Liver (tissue), 9 donors: ENCODE measurements around the gene MPDZ. TPM values are rescaled to one million over a fixed set of nuclear protein-coding genes. Genes with fewer than 3 reads are reported as not detected.

Experiments
- DNase-seq: peaks from one replicate; pipeline ENCODE4 v3.0.0-alpha.2; 2017; ENCODE audit warnings: low spot score
- H3K27ac ChIP-seq, 2 donors: one replicate each; pipeline ENCODE4 v1.7.0; 2013; ENCODE audit warnings: inconsistent platforms in 2 of 2, low read length in 2 of 2, control low read depth in 1 of 2, low read depth in 1 of 2, mild to moderate bottlenecking in 1 of 2
- H3K27me3 ChIP-seq, 4 donors: one replicate each; pipeline versions ENCODE4 v1.6.1 to v1.7.0; 2013; ENCODE audit warnings: low read length in 3 of 4, inconsistent platforms in 1 of 4, mild to moderate bottlenecking in 1 of 4, moderate library complexity in 1 of 4; ENCODE audit not compliant: control insufficient read depth in 4 of 4, insufficient read depth in 4 of 4
- H3K36me3 ChIP-seq, 4 donors: one replicate each; pipeline versions ENCODE4 v1.6.1 to v1.7.0; 2013; ENCODE audit warnings: low read length in 3 of 4, mild to moderate bottlenecking in 3 of 4, low read depth in 1 of 4, moderate library complexity in 1 of 4; ENCODE audit not compliant: control insufficient read depth in 4 of 4, insufficient read depth in 3 of 4
- H3K4me1 ChIP-seq, 4 donors: one replicate each; pipeline versions ENCODE4 v1.6.1 to v1.7.0; 2013; ENCODE audit warnings: low read length in 3 of 4, mild to moderate bottlenecking in 3 of 4, moderate library complexity in 1 of 4; ENCODE audit not compliant: control insufficient read depth in 4 of 4, insufficient read depth in 4 of 4
- H3K4me3 ChIP-seq, 3 donors: one replicate each; pipeline versions ENCODE4 v1.6.1 to v1.7.0; 2013; ENCODE audit warnings: low read length in 3 of 3, control low read depth in 1 of 3, low read depth in 1 of 3, mild to moderate bottlenecking in 1 of 3
- H3K9ac ChIP-seq, 2 donors: one replicate each; pipeline ENCODE4 v1.7.0; 2013; ENCODE audit warnings: low read length in 2 of 2, mild to moderate bottlenecking in 2 of 2, moderate library complexity in 2 of 2, control low read depth in 1 of 2, low read depth in 1 of 2
- H3K9me3 ChIP-seq, 4 donors: one replicate each; pipeline versions ENCODE4 v1.6.1 to v1.7.0; 2013; ENCODE audit warnings: low read length in 3 of 4; ENCODE audit not compliant: control insufficient read depth in 4 of 4
- EGR1 ChIP-seq, 2 donors: IDR thresholded peaks; 2 replicates each; pipeline ENCODE4 v1.6.1; 2016 to 2018; ENCODE audit warnings: antibody characterized with exemption in 2 of 2, low read depth in 2 of 2
- FOXA2 ChIP-seq: IDR thresholded peaks from 2 replicates; pipeline ENCODE4 v1.6.1; 2016; ENCODE audit warnings: antibody characterized with exemption
- GABPA ChIP-seq, 2 donors: IDR thresholded peaks in 1 of 2; conservative IDR thresholded peaks in 1 of 2; 2 replicates each; pipeline ENCODE4 v1.6.1; 2016; ENCODE audit warnings: antibody characterized with exemption in 2 of 2, mild to moderate bottlenecking in 1 of 2, moderate library complexity in 1 of 2
- HNF4A ChIP-seq, 2 donors: conservative IDR thresholded peaks; 2 replicates each; pipeline ENCODE4 v1.6.1; 2016; ENCODE audit warnings: antibody characterized with exemption in 2 of 2, mild to moderate bottlenecking in 2 of 2
- HNF4G ChIP-seq: IDR thresholded peaks from 2 replicates; pipeline ENCODE4 v1.6.1; 2016; ENCODE audit warnings: antibody characterized with exemption
- NR2F2 ChIP-seq: IDR thresholded peaks from 2 replicates; pipeline ENCODE4 v1.6.1; 2016; ENCODE audit warnings: antibody characterized with exemption
- RAD21 ChIP-seq, 2 donors: IDR thresholded peaks; 2 replicates each; pipeline ENCODE4 v1.6.1; 2016; ENCODE audit warnings: antibody characterized with exemption in 2 of 2, mild to moderate bottlenecking in 2 of 2
- RXRA ChIP-seq, 2 donors: IDR thresholded peaks; 2 replicates each; pipeline ENCODE4 v1.6.1; 2017 to 2018; ENCODE audit warnings: antibody characterized with exemption in 2 of 2, mild to moderate bottlenecking in 1 of 2
- SP1 ChIP-seq: IDR thresholded peaks from 2 replicates; pipeline ENCODE4 v1.6.1; 2018; ENCODE audit warnings: antibody characterized with exemption, mild to moderate bottlenecking
- YY1 ChIP-seq: IDR thresholded peaks from 2 replicates; pipeline ENCODE4 v1.6.1; 2016; ENCODE audit warnings: antibody characterized with exemption, mild to moderate bottlenecking
- WGBS: extraction: QIAGEN DNeasy Blood & Tissue Kit; methylation state at CpG from one replicate; pipeline ENCODE4 v1.1.7; 2013; 5-methylcytosine and 5-hydroxymethylcytosine counted together
- polyA plus RNA-seq, 2 donors: library from polyadenylated mRNA; stranded (reverse) in 1 of 2; unstranded in 1 of 2; fragments of 200-250 nt in 1 of 2; fragments of >200 nt in 1 of 2; fragmentation: Nextera tagmentation in 1 of 2; extraction: Ambion mirVana in 1 of 2; gene quantifications; one replicate each; pipeline versions ENCODE4 v1.2.1 to v1.2.3, GENCODE V29; 2013 to 2015
- total RNA-seq, 2 donors: library from RNA; depleted of rRNA; stranded (reverse); fragments of >200 nt; gene quantifications; one replicate each; pipeline ENCODE4 v1.2.3, GENCODE V29; 2014
- TF ChIP-seq, protein P1 (sequence below): IDR thresholded peaks from 2 replicates; pipeline ENCODE4 v1.6.1; 2016; ENCODE audit warnings: antibody characterized with exemption
- TF ChIP-seq, protein P2 (sequence below): fragments of 150-350 bp; IDR thresholded peaks from 2 replicates; pipeline ENCODE4 v1.5.1; 2017; ENCODE audit warnings: improper control_type of control experiment, low read depth, low read length; ENCODE audit not compliant: missing input control
- TF ChIP-seq, protein P3 (sequence below): IDR thresholded peaks from 2 replicates; pipeline ENCODE4 v1.6.1; 2016; ENCODE audit warnings: antibody characterized with exemption
- TF ChIP-seq, protein P4 (sequence below): IDR thresholded peaks from 2 replicates; pipeline ENCODE4 v1.6.1; 2016; ENCODE audit warnings: antibody characterized with exemption, mild to moderate bottlenecking
- donor health status: healthy.
- donor health status: healthy.
- donor health status: healthy.
- donor health status: healthy.
- donor health status: healthy.

MPDZ gene
- total and polyA plus RNA-seq, 4 donors: 20.3 to 71.2 (median 30.2) TPM

DNA sequence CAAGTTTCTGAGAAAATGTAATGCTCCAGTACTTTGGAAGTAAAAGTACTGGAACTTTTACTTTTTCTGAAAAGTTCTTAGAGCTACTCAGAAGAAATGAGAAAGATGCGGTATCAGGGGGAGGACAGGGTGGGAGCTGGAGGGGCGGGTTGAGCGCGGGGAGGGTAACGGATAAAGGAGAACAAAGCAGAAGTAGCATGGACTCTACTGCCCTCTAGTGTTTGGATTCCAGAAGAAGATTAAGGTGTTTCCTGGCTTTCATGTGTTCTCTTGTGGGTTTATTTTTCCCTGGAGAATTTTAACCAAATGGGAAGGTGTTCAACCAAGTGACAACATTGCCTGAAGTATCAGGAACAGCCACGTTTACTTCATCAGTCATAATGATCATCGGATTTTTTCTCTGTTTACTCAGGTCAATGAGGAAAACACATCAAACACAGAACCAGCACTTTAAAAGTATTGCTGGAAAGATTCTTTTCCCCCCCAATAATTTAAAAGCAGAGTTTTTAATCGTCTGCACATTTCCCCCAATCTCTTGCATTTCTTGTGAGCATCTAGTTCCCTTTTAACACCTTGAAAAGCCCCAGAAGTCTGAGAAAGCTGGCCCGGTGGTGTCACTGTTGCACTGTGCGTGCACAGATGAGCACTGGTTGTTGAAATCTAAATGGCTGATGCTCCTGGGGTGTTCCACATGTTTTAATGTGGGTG, 190.6 kb downstream of the MPDZ start:
- H3K4me3 ChIP-seq: peak overlapping the region in 1 of 3 donors; percentile 46
- no peaks in the 10 kb centered on the region for H3K36me3 ChIP-seq
- H3K9ac ChIP-seq: no peak overlapping the region
- 8% methylated on average over 10 of the region's 10 CpGs for WGBS
- H3K27me3 ChIP-seq: no peaks in the 10 kb centered on the region
- H3K27ac ChIP-seq: peak overlapping the region in 1 of 2 donors; percentile 54
- TF ChIP-seq HNF4A (conservative IDR thresholded peaks at IDR 0.05) (peak in 1 of 2 donors; percentile 27), RXRA (IDR thresholded peaks at IDR 0.05) (no peak), NR2F2 (no peak), GABPA (IDR thresholded peaks at IDR 0.05 in 1 of 2, conservative IDR thresholded peaks at IDR 0.05 in 1 of 2) (no peak), RAD21 (IDR thresholded peaks at IDR 0.05) (peak; percentile 75 to 78), FOXA2 (peak; percentile 14), HNF4G (no peak), SP1 (no peak), YY1 (no peak)
- TF ChIP-seq, protein P1, sequence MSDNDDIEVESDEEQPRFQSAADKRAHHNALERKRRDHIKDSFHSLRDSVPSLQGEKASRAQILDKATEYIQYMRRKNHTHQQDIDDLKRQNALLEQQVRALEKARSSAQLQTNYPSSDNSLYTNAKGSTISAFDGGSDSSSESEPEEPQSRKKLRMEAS: no peak
- TF ChIP-seq, protein P2, sequence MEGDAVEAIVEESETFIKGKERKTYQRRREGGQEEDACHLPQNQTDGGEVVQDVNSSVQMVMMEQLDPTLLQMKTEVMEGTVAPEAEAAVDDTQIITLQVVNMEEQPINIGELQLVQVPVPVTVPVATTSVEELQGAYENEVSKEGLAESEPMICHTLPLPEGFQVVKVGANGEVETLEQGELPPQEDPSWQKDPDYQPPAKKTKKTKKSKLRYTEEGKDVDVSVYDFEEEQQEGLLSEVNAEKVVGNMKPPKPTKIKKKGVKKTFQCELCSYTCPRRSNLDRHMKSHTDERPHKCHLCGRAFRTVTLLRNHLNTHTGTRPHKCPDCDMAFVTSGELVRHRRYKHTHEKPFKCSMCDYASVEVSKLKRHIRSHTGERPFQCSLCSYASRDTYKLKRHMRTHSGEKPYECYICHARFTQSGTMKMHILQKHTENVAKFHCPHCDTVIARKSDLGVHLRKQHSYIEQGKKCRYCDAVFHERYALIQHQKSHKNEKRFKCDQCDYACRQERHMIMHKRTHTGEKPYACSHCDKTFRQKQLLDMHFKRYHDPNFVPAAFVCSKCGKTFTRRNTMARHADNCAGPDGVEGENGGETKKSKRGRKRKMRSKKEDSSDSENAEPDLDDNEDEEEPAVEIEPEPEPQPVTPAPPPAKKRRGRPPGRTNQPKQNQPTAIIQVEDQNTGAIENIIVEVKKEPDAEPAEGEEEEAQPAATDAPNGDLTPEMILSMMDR: peak; percentile 62
- DNase-seq: no peak
- H3K9me3 ChIP-seq: no peaks in the 10 kb centered on the region
- H3K4me1 ChIP-seq: peaks cover 0 to 22% (median 13%) of the 10 kb centered on the region in 4 donors

DNA sequence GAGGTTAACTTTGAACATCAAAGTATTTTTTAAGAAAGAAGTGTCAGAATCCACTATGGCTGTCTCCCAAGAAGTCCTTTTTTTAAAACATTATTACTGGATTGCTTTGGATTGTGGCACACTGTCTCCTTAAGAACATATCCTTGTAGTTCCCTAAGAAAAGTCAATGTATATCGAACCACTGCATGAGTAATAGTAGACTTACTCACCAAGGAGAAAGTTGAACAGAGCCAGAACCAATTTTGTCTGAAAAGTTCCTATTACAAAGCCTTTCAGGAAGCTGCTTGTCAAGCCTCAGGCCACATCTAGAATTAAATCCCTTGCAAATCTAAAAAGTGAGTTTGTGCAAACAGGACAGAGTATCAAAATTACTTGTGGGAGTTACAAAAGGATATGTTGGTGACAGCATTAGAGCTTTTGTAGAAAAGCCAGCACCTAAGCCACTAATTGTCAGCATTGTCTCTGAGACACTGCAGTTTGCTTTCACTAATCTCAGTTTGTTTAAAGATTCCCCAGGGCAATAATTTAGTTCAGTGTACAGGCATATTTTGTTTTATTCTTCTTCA, 195.4 kb downstream of the MPDZ start:
- H3K4me1 ChIP-seq: peaks cover 0 to 7% (median 2%) of the 10 kb centered on the region in 4 donors
- 75% methylated on average over 1 of the region's 1 CpG for WGBS

More for the DNA sequence above, 195.4 kb downstream of the MPDZ start:
- Histone ChIP-seq H3K9ac (no peak overlapping the region), H3K4me3 (no peak overlapping the region), H3K9me3 (no peaks in the 10 kb centered on the region), H3K27me3 (no peaks in the 10 kb centered on the region), H3K36me3 (no peaks in the 10 kb centered on the region), H3K27ac (no peak overlapping the region)
- DNase-seq: no peak
- TF ChIP-seq EGR1 (IDR thresholded peaks at IDR 0.05; ENCODE audit: low read depth in 2 of 2): no peak
- TF ChIP-seq, protein P3, sequence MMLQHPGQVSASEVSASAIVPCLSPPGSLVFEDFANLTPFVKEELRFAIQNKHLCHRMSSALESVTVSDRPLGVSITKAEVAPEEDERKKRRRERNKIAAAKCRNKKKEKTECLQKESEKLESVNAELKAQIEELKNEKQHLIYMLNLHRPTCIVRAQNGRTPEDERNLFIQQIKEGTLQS: no peak
- TF ChIP-seq, protein P4, sequence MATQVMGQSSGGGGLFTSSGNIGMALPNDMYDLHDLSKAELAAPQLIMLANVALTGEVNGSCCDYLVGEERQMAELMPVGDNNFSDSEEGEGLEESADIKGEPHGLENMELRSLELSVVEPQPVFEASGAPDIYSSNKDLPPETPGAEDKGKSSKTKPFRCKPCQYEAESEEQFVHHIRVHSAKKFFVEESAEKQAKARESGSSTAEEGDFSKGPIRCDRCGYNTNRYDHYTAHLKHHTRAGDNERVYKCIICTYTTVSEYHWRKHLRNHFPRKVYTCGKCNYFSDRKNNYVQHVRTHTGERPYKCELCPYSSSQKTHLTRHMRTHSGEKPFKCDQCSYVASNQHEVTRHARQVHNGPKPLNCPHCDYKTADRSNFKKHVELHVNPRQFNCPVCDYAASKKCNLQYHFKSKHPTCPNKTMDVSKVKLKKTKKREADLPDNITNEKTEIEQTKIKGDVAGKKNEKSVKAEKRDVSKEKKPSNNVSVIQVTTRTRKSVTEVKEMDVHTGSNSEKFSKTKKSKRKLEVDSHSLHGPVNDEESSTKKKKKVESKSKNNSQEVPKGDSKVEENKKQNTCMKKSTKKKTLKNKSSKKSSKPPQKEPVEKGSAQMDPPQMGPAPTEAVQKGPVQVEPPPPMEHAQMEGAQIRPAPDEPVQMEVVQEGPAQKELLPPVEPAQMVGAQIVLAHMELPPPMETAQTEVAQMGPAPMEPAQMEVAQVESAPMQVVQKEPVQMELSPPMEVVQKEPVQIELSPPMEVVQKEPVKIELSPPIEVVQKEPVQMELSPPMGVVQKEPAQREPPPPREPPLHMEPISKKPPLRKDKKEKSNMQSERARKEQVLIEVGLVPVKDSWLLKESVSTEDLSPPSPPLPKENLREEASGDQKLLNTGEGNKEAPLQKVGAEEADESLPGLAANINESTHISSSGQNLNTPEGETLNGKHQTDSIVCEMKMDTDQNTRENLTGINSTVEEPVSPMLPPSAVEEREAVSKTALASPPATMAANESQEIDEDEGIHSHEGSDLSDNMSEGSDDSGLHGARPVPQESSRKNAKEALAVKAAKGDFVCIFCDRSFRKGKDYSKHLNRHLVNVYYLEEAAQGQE: no peak
- no peak for TF ChIP-seq FOXA2
- no peak for TF ChIP-seq RAD21 (IDR thresholded peaks at IDR 0.05)
- TF ChIP-seq NR2F2: no peak
- no peak for TF ChIP-seq HNF4G
- TF ChIP-seq GABPA (IDR thresholded peaks at IDR 0.05 in 1 of 2, conservative IDR thresholded peaks at IDR 0.05 in 1 of 2): no peak
